GM23248 (cell line): ENCODE measurements around the gene FN3KRP. TPM values are rescaled to one million over a fixed set of nuclear protein-coding genes. Genes with fewer than 3 reads are reported as not detected.

Source experiments
- DNase-seq: peaks from one replicate; pipeline ENCODE4 v3.0.0-alpha.2; 2015
- H2AFZ ChIP-seq: fragments of 200-600 bp; sonication (generic); 2 replicates; pipeline ENCODE4 v1.6.1; 2016; ENCODE audit warnings: antibody characterized with exemption
- H3F3A ChIP-seq: fragments of 200-600 bp; sonication (generic); 2 replicates; pipeline ENCODE4 v1.6.1; 2016; ENCODE audit warnings: mild to moderate bottlenecking, antibody characterized with exemption, mixed run types; ENCODE audit not compliant: insufficient read depth
- H3K27ac ChIP-seq: fragments of 200-600 bp; sonication (generic); 2 replicates; pipeline ENCODE4 v1.5.1; 2016; ENCODE audit warnings: mild to moderate bottlenecking
- H3K27me3 ChIP-seq: fragments of 200-600 bp; sonication (generic); replicated peaks from 2 replicates; pipeline ENCODE4 v1.6.1; 2016; ENCODE audit warnings: mild to moderate bottlenecking; ENCODE audit not compliant: insufficient read depth
- H3K36me3 ChIP-seq: fragments of 200-600 bp; sonication (generic); 2 replicates; pipeline ENCODE4 v1.6.1; 2016; ENCODE audit warnings: low read depth, mild to moderate bottlenecking
- H3K4me1 ChIP-seq: fragments of 200-600 bp; sonication (generic); 2 replicates; pipeline ENCODE4 v1.6.1; 2016; ENCODE audit warnings: mild to moderate bottlenecking; ENCODE audit not compliant: insufficient read depth
- H3K4me2 ChIP-seq: fragments of 200-600 bp; sonication (generic); one replicate; pipeline ENCODE4 v1.6.1; 2016; ENCODE audit warnings: mild to moderate bottlenecking; ENCODE audit not compliant: unreplicated experiment
- H3K4me3 ChIP-seq: fragments of 200-600 bp; sonication (generic); 2 replicates; pipeline ENCODE4 v1.5.1; 2016; ENCODE audit warnings: mild to moderate bottlenecking
- H3K79me2 ChIP-seq: fragments of 200-600 bp; sonication (generic); 2 replicates; pipeline ENCODE4 v1.6.1; 2016; ENCODE audit warnings: mild to moderate bottlenecking; ENCODE audit not compliant: insufficient read depth
- H3K9ac ChIP-seq: fragments of 200-600 bp; sonication (generic); 2 replicates; pipeline ENCODE4 v1.6.1; 2016; ENCODE audit warnings: mild to moderate bottlenecking
- H3K9me2 ChIP-seq: fragments of 200-600 bp; sonication (generic); 2 replicates; pipeline ENCODE4 v1.6.1; 2016; ENCODE audit warnings: mixed run types, mild to moderate bottlenecking, moderate library complexity; ENCODE audit not compliant: insufficient read depth
- H3K9me3 ChIP-seq: fragments of 200-600 bp; sonication (generic); one replicate; pipeline ENCODE4 v1.6.1; 2017; ENCODE audit warnings: low read depth
- H4K20me1 ChIP-seq: fragments of 200-600 bp; sonication (generic); 2 replicates; pipeline ENCODE4 v1.6.0; 2016; ENCODE audit not compliant: insufficient read depth
- EZH2 ChIP-seq: fragments of 200-600 bp; sonication (generic); IDR thresholded peaks from 2 replicates; pipeline ENCODE4 v1.6.1; 2018; ENCODE audit warnings: antibody characterized with exemption, mild to moderate bottlenecking; ENCODE audit not compliant: insufficient read depth, poor library complexity, severe bottlenecking
- EZH2phosphoT487 ChIP-seq: fragments of 200-600 bp; sonication (generic); IDR thresholded peaks from 2 replicates; pipeline ENCODE4 v1.6.1; 2018; ENCODE audit warnings: antibody characterized with exemption, moderate library complexity, mild to moderate bottlenecking, low read depth; ENCODE audit not compliant: insufficient read depth
- WGBS, 2 experiments: methylation state at CpG; one replicate each; pipeline ENCODE4 v1.1.6; 2015 to 2017; ENCODE audit warnings: low lambda C conversion rate in 2 of 2, low coverage in 1 of 2; ENCODE audit errors: missing lambda C conversion rate in 2 of 2; 5-methylcytosine and 5-hydroxymethylcytosine counted together
- in situ Hi-C: fragments of 300-500 bp; cut with MboI; formaldehyde crosslinking; loops from 2 replicates; pipeline ENCODE4 v1.15.0; 2020
- polyA plus RNA-seq: library from polyadenylated mRNA; unstranded; fragments of >200 nt; fragmentation: Nextera tagmentation; extraction: Ambion mirVana; gene quantifications from 2 replicates; pipeline ENCODE4 v1.2.1, GENCODE V29; 2016
- total RNA-seq: library from RNA; depleted of rRNA; stranded (reverse); fragments of >200 nt; shearing (Covaris generic); gene quantifications from 2 replicates; pipeline ENCODE4 v1.2.3, GENCODE V29; 2014

The FN3KRP gene
- total and polyA plus RNA-seq, 2 experiments from 2014 or later, result 33.8 to 45.2 TPM

DNA sequence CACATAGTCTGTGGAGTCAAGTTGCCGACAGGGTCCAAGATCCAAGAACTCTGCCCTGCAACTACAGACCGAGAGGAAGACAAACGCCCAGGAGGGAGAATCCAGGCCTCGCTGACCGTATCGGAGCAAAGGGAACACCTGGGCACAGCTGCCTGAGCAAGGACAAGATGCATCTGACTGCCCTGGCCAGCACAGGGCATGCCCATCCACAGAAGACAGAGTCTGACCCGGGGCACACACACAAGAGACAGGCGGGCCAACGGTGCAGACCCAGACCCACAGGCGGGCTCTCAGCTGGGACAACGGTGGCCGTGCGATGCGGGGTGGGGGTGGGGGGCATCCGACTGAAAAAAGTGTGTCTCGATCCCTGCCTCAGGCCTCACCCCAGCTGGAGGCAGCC lies 24.2 kb upstream of the FN3KRP start:
- H2AFZ ChIP-seq, result no peak overlapping the region
- no peak overlapping the region for H3K4me3 ChIP-seq
- no peaks in the 10 kb centered on the region for H3K27me3 ChIP-seq
- H3K27ac ChIP-seq, result no peak overlapping the region
- no peaks in the 10 kb centered on the region for H3K4me1 ChIP-seq
- H4K20me1 ChIP-seq, result no peaks in the 10 kb centered on the region
- no peaks in the 10 kb centered on the region for H3K9me2 ChIP-seq
- in situ Hi-C loops, result no loop called here
- TF ChIP-seq EZH2phosphoT487, result no peak
- WGBS, 2 experiments, result 85 to 90% methylated on average over 14 to 16 of the region's 16 CpGs
- H3K9me3 ChIP-seq, result no peaks in the 10 kb centered on the region
- no peak overlapping the region for H3K4me2 ChIP-seq
- H3K79me2 ChIP-seq, result peaks cover 20% of the 10 kb centered on the region; the same call in 1 of the 2 replicates
- no peak for DNase-seq
- H3K9ac ChIP-seq, result no peak overlapping the region
- no peaks in the 10 kb centered on the region for H3K36me3 ChIP-seq
- H3F3A ChIP-seq, result no peaks in the 10 kb centered on the region

DNA sequence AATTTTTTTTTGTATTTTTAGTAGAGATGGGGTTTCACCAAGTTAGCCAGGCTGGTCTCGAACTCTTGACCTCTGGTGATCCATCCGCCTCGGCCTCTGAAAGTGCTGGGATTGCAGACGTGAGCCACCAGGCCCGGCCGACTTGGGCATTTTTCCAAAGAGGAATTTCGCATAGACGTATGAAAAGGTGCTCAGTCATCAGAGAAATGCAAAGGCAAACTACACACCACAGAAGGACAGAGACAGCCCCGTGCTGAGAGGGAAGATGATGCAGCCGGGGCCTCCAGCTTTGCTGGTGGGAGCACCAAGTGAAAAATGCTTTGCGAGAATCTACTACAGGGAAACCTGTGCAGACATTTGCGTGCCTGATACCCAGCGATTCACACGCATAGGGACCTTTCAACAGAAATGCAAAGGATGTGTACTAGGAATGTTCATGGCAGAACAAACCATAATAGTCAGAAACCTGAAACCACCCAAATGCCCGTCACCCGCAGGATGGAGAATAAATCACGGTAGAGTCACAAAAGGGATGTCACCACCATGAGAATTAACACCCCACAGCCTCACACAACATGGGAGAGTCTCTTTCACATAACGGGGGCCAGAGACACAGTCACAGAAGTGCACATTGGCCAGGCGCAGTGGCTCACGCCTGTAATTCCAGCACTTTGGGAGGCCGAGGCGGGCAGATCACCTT lies 23.2 kb upstream of the FN3KRP start:
- H4K20me1 ChIP-seq, result no peaks in the 10 kb centered on the region
- 85% methylated on average over 22 of the region's 22 CpGs for WGBS, 2 experiments
- TF ChIP-seq EZH2, result no peak
- no peak for TF ChIP-seq EZH2phosphoT487
- in situ Hi-C loops, result no loop called here
- no peaks in the 10 kb centered on the region for H3K9me2 ChIP-seq
- peaks cover 20% of the 10 kb centered on the region; the same call in 1 of the 2 replicates for H3K79me2 ChIP-seq
- no peak for DNase-seq
- H3K4me2 ChIP-seq, result no peak overlapping the region
- H3K4me3 ChIP-seq, result no peak overlapping the region
- no peak overlapping the region for H3K9ac ChIP-seq
- no peak overlapping the region for H2AFZ ChIP-seq
- H3K4me1 ChIP-seq, result no peaks in the 10 kb centered on the region
- no peaks in the 10 kb centered on the region for H3K9me3 ChIP-seq
- H3F3A ChIP-seq, result no peaks in the 10 kb centered on the region
- H3K36me3 ChIP-seq, result no peaks in the 10 kb centered on the region
- no peaks in the 10 kb centered on the region for H3K27me3 ChIP-seq
- no peak overlapping the region for H3K27ac ChIP-seq

DNA sequence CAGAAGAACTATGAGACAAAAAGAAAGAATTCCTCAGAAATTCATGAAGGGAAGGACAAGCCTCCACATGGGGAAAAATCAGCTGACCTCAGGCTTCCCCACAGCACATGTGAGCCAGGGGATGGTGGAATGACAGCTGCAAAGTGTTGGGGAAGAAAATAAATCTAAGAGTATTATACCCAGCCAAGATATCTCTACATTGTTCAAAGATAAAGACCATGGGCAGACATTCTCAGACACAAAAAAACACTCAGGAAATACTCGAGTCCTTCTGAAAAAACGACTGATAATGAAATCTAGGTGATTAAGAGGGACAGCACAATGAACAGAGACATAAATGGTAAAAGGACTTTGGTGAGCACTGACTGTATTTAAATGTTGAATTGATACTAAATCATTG lies 21.9 kb upstream of the FN3KRP start:
- Histone ChIP-seq H3K27ac (no peak overlapping the region), H3K9me3 (no peaks in the 10 kb centered on the region), H2AFZ (no peak overlapping the region), H3K27me3 (no peaks in the 10 kb centered on the region), H3K9me2 (no peaks in the 10 kb centered on the region), H3K9ac (no peak overlapping the region), H3F3A (no peaks in the 10 kb centered on the region), H4K20me1 (no peaks in the 10 kb centered on the region), H3K4me3 (no peak overlapping the region), H3K4me2 (no peak overlapping the region), H3K79me2 (peaks cover 20% of the 10 kb centered on the region; the same call in 1 of the 2 replicates), H3K36me3 (no peaks in the 10 kb centered on the region), H3K4me1 (no peaks in the 10 kb centered on the region)
- TF ChIP-seq EZH2, result no peak
- in situ Hi-C loops, result no loop called here
- no peak for DNase-seq
- 71 to 75% methylated on average over 2 of the region's 2 CpGs for WGBS, 2 experiments

DNA sequence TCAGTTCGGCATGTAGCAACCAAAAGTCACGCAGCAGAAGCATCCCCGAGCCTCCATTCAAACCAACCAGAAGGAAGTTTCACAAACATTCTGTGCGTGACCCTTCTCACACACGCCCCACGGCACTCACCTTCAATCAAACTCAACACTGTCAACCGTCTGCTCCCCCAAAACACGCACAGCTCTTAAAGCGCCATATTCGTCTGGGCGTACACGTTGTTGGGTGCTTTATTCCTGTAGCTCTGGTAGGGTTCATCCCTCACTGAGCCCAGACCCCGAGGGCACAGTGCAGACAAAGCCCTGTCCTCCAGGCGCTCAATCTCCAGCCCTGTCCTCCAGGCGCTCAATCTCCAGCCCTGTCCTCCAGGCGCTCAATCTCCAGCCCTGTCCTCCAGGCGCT lies 20.2 kb upstream of the FN3KRP start:
- H3K9me3 ChIP-seq, result no peaks in the 10 kb centered on the region
- DNase-seq, result no peak
- H3K9me2 ChIP-seq, result no peaks in the 10 kb centered on the region
- H3K4me2 ChIP-seq, result no peak overlapping the region
- peaks cover 20% of the 10 kb centered on the region; the same call in 1 of the 2 replicates for H3K79me2 ChIP-seq
- H3K27me3 ChIP-seq, result no peaks in the 10 kb centered on the region
- H3F3A ChIP-seq, result no peaks in the 10 kb centered on the region
- 93% methylated on average over 15 to 17 of the region's 17 CpGs for WGBS, 2 experiments
- no peaks in the 10 kb centered on the region for H3K4me1 ChIP-seq
- no peak overlapping the region for H2AFZ ChIP-seq
- H3K4me3 ChIP-seq, result no peak overlapping the region
- TF ChIP-seq EZH2phosphoT487 (no peak), EZH2 (no peak)
- in situ Hi-C loops, result no loop called here
- H4K20me1 ChIP-seq, result no peaks in the 10 kb centered on the region
- no peak overlapping the region for H3K27ac ChIP-seq
- no peaks in the 10 kb centered on the region for H3K36me3 ChIP-seq
- no peak overlapping the region for H3K9ac ChIP-seq
